Measurements from ENCODE around the gene ARPC1B. TPM values are rescaled to one million over a fixed set of nuclear protein-coding genes. Genes with fewer than 3 reads are reported as not detected.

ARPC1B gene
- polyA plus RNA-seq, 1 of the 3 experiments (the other 2 are of a cell fraction) = 836 TPM

DNA sequence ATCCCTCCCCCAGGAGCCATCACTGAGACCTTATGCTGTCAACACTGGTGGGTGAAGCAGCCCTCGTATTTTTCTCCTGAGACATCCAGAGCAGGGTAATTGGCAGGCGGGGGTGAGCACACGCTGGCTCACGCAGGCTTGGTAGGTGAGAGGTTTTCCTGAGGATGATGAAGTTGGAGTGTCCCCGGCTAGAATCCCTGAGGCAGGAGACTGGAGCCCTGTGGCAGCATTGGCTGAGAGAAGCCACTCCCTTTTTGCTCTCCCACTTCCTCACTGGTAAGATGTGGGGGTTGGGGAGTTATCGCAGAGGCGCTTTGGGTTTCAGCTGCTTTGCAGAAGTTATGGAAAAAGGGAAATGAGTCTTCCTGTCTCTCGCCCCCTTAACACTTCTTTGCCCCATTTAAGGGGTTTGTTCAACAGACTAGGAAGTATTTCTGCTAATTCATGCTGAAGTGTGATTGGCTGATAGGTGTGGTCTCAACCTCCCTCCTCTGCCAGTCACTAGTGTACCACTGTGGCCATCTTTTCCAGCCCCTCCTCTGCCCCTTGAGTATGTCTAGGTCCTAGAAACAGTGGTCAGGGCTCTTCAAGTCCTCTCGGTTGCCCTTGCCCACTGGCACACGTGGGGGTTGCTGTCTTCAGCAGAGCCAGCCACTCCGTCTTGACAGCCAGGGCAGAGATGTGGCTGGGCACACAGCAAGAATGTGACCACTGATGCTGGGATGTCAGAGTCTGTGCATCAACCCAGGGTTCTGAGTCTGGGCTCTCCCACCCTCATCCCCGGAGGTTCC lies 5.7 kb downstream of the ARPC1B start:
- Histone ChIP-seq H3F3A (replicated peaks; ENCODE audit: insufficient read depth) (peaks cover 27% of the 10 kb centered on the region), H2AFZ (ENCODE audit: low read depth) (no peak overlapping the region), H3K4me1 (ENCODE audit: control insufficient read depth in 1 of 2, insufficient read depth in 2 of 2, low read depth in 1 of 2, low read length in 1 of 2) (peaks cover 23 to 27% of the 10 kb centered on the region in 2 experiments; a peak in 2 of 4 replicates), H3K9me3 (no peaks in the 10 kb centered on the region), H4K20me1 (ENCODE audit: insufficient read depth) (peaks cover 88% of the 10 kb centered on the region), H3K27me3 (ENCODE audit: insufficient read depth) (no peaks in the 10 kb centered on the region), H3K27ac (ENCODE audit: low read depth in 2 of 2, low read length in 1 of 2) (peak overlapping the region in 1 of 2 experiments; percentile 52; a peak in 2 of 4 replicates), H3K4me2 (peak overlapping the region; percentile 56), H3K9me2 (no peaks in the 10 kb centered on the region), H3K4me3 (ENCODE audit: low read depth in 2 of 2, low read length in 1 of 2) (no peak overlapping the region), H3K36me3 (replicated peaks in 1 of 2; ENCODE audit: control insufficient read depth in 1 of 2, insufficient read depth in 2 of 2, low read length in 1 of 2) (peaks cover 0 to 37% of the 10 kb centered on the region in 2 experiments), H3K79me2 (ENCODE audit: insufficient read depth) (peaks cover 95% of the 10 kb centered on the region), H3K9ac (no peak overlapping the region)
- WGBS (ENCODE audit: low lambda C conversion rate) = 87% methylated on average over 12 of the region's 12 CpGs
- ChIA-PET CTCF (no interaction called here), POLR2A (no interaction called here)
- no peak for DNase-seq
- TF ChIP-seq YY1 (IDR thresholded peaks at IDR 0.05; ENCODE audit: low read depth) = no peak
- TF ChIP-seq NRF1 (IDR thresholded peaks at IDR 0.05; ENCODE audit: low read depth, low read length) = no peak
- TF ChIP-seq, protein P1, sequence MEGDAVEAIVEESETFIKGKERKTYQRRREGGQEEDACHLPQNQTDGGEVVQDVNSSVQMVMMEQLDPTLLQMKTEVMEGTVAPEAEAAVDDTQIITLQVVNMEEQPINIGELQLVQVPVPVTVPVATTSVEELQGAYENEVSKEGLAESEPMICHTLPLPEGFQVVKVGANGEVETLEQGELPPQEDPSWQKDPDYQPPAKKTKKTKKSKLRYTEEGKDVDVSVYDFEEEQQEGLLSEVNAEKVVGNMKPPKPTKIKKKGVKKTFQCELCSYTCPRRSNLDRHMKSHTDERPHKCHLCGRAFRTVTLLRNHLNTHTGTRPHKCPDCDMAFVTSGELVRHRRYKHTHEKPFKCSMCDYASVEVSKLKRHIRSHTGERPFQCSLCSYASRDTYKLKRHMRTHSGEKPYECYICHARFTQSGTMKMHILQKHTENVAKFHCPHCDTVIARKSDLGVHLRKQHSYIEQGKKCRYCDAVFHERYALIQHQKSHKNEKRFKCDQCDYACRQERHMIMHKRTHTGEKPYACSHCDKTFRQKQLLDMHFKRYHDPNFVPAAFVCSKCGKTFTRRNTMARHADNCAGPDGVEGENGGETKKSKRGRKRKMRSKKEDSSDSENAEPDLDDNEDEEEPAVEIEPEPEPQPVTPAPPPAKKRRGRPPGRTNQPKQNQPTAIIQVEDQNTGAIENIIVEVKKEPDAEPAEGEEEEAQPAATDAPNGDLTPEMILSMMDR (IDR thresholded peaks at IDR 0.05) = no peak
- TF ChIP-seq MEF2A (IDR thresholded peaks at IDR 0.05; ENCODE audit: borderline replicate concordance, low read depth) = no peak
- TF ChIP-seq, protein P2, sequence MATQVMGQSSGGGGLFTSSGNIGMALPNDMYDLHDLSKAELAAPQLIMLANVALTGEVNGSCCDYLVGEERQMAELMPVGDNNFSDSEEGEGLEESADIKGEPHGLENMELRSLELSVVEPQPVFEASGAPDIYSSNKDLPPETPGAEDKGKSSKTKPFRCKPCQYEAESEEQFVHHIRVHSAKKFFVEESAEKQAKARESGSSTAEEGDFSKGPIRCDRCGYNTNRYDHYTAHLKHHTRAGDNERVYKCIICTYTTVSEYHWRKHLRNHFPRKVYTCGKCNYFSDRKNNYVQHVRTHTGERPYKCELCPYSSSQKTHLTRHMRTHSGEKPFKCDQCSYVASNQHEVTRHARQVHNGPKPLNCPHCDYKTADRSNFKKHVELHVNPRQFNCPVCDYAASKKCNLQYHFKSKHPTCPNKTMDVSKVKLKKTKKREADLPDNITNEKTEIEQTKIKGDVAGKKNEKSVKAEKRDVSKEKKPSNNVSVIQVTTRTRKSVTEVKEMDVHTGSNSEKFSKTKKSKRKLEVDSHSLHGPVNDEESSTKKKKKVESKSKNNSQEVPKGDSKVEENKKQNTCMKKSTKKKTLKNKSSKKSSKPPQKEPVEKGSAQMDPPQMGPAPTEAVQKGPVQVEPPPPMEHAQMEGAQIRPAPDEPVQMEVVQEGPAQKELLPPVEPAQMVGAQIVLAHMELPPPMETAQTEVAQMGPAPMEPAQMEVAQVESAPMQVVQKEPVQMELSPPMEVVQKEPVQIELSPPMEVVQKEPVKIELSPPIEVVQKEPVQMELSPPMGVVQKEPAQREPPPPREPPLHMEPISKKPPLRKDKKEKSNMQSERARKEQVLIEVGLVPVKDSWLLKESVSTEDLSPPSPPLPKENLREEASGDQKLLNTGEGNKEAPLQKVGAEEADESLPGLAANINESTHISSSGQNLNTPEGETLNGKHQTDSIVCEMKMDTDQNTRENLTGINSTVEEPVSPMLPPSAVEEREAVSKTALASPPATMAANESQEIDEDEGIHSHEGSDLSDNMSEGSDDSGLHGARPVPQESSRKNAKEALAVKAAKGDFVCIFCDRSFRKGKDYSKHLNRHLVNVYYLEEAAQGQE (IDR thresholded peaks at IDR 0.05; ENCODE audit: low read depth, low read length) = no peak
- TF ChIP-seq, protein P3, sequence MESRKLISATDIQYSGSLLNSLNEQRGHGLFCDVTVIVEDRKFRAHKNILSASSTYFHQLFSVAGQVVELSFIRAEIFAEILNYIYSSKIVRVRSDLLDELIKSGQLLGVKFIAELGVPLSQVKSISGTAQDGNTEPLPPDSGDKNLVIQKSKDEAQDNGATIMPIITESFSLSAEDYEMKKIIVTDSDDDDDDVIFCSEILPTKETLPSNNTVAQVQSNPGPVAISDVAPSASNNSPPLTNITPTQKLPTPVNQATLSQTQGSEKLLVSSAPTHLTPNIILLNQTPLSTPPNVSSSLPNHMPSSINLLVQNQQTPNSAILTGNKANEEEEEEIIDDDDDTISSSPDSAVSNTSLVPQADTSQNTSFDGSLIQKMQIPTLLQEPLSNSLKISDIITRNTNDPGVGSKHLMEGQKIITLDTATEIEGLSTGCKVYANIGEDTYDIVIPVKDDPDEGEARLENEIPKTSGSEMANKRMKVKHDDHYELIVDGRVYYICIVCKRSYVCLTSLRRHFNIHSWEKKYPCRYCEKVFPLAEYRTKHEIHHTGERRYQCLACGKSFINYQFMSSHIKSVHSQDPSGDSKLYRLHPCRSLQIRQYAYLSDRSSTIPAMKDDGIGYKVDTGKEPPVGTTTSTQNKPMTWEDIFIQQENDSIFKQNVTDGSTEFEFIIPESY (IDR thresholded peaks at IDR 0.05; ENCODE audit: borderline replicate concordance, low read depth) = no peak
- TF ChIP-seq TAF1 (IDR thresholded peaks at IDR 0.05; ENCODE audit: borderline replicate concordance, low read depth, low read length) = no peak
- TF ChIP-seq GABPA (IDR thresholded peaks at IDR 0.05; ENCODE audit: low read depth) = no peak
- TF ChIP-seq GATA2 (CRISPR knock-in tag; IDR thresholded peaks at IDR 0.05) = no peak
- TF ChIP-seq, protein P4, sequence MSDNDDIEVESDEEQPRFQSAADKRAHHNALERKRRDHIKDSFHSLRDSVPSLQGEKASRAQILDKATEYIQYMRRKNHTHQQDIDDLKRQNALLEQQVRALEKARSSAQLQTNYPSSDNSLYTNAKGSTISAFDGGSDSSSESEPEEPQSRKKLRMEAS (IDR thresholded peaks at IDR 0.05; ENCODE audit: low read depth) = no peak

All from SK-N-SH (cell line).